ENCODE results near the gene ROPN1B.
"Not testable (repeated sequence)": the region's sequence is repeated elsewhere in the genome, so short reads cannot be mapped to it uniquely, and the experiment has no call there.

DNA sequence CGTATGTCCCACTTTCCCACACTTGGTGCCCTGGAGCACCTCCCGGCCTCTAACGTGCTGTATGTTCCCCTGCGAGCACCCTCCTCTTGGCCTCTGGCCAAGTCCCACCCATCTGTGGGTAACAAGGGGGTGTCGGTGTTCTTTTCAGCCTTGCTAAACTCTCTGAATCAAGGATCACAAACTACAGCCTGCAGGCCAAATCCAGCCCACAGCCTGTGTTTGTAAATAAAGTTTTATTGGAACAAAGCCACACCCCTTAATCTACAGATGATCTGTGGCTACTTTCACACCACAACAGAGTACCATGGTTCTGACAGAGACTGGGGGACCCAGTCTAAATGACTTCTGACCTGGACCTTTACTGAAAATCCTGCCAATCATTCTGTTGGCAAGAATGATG lies 39.2 kb upstream of the ROPN1B start:
- TF ChIP-seq CTCF (IDR thresholded peaks at IDR 0.05 in 2 of 3, conservative IDR thresholded peaks at IDR 0.05 in 1 of 3; ENCODE audit: borderline replicate concordance in 1 of 3, insufficient read depth in 1 of 3, low read depth in 2 of 3, low read length in 2 of 3); ZBTB33 (IDR thresholded peaks at IDR 0.05; ENCODE audit: extremely low read depth, insufficient replicate concordance, low read length); POLR2AphosphoS5 (IDR thresholded peaks at IDR 0.05; ENCODE audit: low read depth, low read length); MAX (IDR thresholded peaks at IDR 0.05); SIN3A (IDR thresholded peaks at IDR 0.05; ENCODE audit: low read depth); POLR2A (IDR thresholded peaks at IDR 0.05; ENCODE audit: borderline replicate concordance, extremely low read depth, insufficient read depth, insufficient read length); CEBPB (IDR thresholded peaks at IDR 0.05; ENCODE audit: low read depth); EZH2 (IDR thresholded peaks at IDR 0.05); SP1 (IDR thresholded peaks at IDR 0.05; ENCODE audit: low read depth); EGR1 (IDR thresholded peaks at IDR 0.05; ENCODE audit: low read depth); TCF7L2 (IDR thresholded peaks at IDR 0.05; ENCODE audit: borderline replicate concordance, extremely low read depth, insufficient read depth, insufficient read length); ZFX (IDR thresholded peaks at IDR 0.05); RAD21 (IDR thresholded peaks at IDR 0.05; ENCODE audit: low read depth): not testable (repeated sequence)
